ENCODE measurements around the gene HAND1.

DNA sequence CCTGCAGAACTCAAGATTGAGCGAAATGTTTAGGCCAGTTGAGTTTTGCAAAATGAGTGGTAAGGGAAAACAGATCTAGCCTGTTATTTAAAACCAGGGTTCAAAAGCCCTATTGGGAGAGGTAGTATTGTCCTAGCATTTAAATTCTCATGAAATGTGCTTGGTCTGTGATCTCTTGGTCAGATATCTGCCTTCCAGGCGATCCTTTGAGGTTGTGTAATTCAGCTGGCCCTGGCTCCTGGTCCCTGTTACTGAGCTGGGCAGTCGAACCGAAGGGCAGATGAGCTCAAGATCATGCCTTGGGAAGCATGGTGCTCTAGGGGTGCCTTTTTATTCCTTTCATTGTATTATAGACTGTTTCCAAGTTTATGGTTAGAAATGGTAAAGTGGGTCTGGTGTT lies 17.9 kb downstream of the HAND1 start:
- TF ChIP-seq, protein P1, sequence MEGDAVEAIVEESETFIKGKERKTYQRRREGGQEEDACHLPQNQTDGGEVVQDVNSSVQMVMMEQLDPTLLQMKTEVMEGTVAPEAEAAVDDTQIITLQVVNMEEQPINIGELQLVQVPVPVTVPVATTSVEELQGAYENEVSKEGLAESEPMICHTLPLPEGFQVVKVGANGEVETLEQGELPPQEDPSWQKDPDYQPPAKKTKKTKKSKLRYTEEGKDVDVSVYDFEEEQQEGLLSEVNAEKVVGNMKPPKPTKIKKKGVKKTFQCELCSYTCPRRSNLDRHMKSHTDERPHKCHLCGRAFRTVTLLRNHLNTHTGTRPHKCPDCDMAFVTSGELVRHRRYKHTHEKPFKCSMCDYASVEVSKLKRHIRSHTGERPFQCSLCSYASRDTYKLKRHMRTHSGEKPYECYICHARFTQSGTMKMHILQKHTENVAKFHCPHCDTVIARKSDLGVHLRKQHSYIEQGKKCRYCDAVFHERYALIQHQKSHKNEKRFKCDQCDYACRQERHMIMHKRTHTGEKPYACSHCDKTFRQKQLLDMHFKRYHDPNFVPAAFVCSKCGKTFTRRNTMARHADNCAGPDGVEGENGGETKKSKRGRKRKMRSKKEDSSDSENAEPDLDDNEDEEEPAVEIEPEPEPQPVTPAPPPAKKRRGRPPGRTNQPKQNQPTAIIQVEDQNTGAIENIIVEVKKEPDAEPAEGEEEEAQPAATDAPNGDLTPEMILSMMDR (IDR thresholded peaks at IDR 0.05): no peak
- TF ChIP-seq EZH2 (IDR thresholded peaks at IDR 0.05; ENCODE audit: borderline replicate concordance, insufficient read depth, low read depth, low read length, poor library complexity, severe bottlenecking): no peak
